Measurements from ENCODE around the gene TMEM225B.
"Not testable (repeated sequence)": the region's sequence is repeated elsewhere in the genome, so short reads cannot be mapped to it uniquely, and the experiment has no call there.

The TMEM225B gene

GRCh38 chr7:99624484-99624883 lies 26.4 kb downstream of the TMEM225B start:
- peak; percentile 56 for DNase-seq

GRCh38 chr7:99625321-99625720 lies 27.3 kb downstream of the TMEM225B start:
- DNase-seq, result no peak

- no peak for DNase-seq
Observed at GRCh38 chr7:99625961-99626360, 27.9 kb downstream of the TMEM225B start.

- DNase-seq, result no peak
Observed at GRCh38 chr7:99626661-99627060, 28.6 kb downstream of the TMEM225B start.

- DNase-seq, result no peak
Observed at GRCh38 chr7:99627513-99627912, 29.4 kb downstream of the TMEM225B start.

GRCh38 chr7:99628471-99629465 lies 30.7 kb downstream of the TMEM225B start:
- no peak for DNase-seq

GRCh38 chr7:99629643-99630042 lies 31.6 kb downstream of the TMEM225B start:
- no peak for DNase-seq

- DNase-seq, result peak; percentile 46
Observed at GRCh38 chr7:99631295-99632109, 33.4 kb downstream of the TMEM225B start.

GRCh38 chr7:99637414-99637813 lies 39.3 kb downstream of the TMEM225B start:
- not testable (repeated sequence) for DNase-seq

GRCh38 chr7:99638731-99639130 lies 40.7 kb downstream of the TMEM225B start:
- DNase-seq, result no peak

- DNase-seq, result no peak
Observed at GRCh38 chr7:99639267-99639666, 41.2 kb downstream of the TMEM225B start.

GRCh38 chr7:99642027-99642426 lies 44.0 kb downstream of the TMEM225B start:
- no peak for DNase-seq

GRCh38 chr7:99643464-99643863 lies 45.4 kb downstream of the TMEM225B start:
- DNase-seq, result no peak

GRCh38 chr7:99644431-99644830 lies 46.4 kb downstream of the TMEM225B start:
- no peak for DNase-seq

GRCh38 chr7:99645590-99645989 lies 47.5 kb downstream of the TMEM225B start:
- no peak for DNase-seq

- no peak for DNase-seq
Observed at GRCh38 chr7:99648843-99649242, 50.8 kb downstream of the TMEM225B start.

GRCh38 chr7:99651290-99651689 lies 53.2 kb downstream of the TMEM225B start:
- DNase-seq, result no peak

GRCh38 chr7:99652671-99653070 lies 54.6 kb downstream of the TMEM225B start:
- no peak for DNase-seq

GRCh38 chr7:99653269-99653668 lies 55.2 kb downstream of the TMEM225B start:
- DNase-seq, result not testable (repeated sequence)

- no peak for DNase-seq
Observed at GRCh38 chr7:99653754-99654153, 55.7 kb downstream of the TMEM225B start.

- not testable (repeated sequence) for DNase-seq
Observed at GRCh38 chr7:99654626-99655025, 56.6 kb downstream of the TMEM225B start.

GRCh38 chr7:99657879-99658278 lies 59.8 kb downstream of the TMEM225B start:
- DNase-seq, result not testable (repeated sequence)
